ENCODE results near the gene TLE3. TPM values are rescaled to one million over a fixed set of nuclear protein-coding genes. Genes with fewer than 3 reads are reported as not detected.

TLE3 gene
- total RNA-seq, 2 donors from 2014 or later = 65.4 to 85.1 TPM

DNA sequence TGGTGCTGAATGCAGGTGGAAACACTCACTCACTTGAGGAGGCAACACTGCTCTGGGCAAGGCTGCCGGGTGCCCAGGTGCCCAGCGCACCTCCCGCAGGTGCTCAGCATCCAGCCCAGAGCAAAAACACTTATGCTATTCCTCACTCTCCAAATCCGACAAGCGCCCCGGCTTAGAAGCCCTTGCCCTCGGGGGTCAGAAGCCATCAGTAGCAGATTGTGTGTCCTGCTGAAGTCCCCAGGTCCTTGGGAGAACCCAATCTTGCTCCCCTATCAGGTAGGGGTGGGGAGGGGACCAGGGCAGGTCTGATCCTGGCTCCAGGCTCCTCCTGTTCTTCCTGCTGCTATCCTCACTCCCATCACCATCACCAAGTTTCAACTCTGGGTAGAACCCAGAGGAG, 46.7 kb downstream of the TLE3 start:
- intact Hi-C loops (cut with DNase I) = no loop called here
- Histone ChIP-seq H3K4me1 (no peaks in the 10 kb centered on the region), H3K36me3 (peaks cover 40% of the 10 kb centered on the region), H3K27ac (no peak overlapping the region), H3K9me3 (no peaks in the 10 kb centered on the region), H3K27me3 (no peaks in the 10 kb centered on the region), H3K9ac (ENCODE audit: low read depth in 2 of 2, low read length in 2 of 2) (no peak overlapping the region), H3K4me3 (no peak overlapping the region)
- TF ChIP-seq, protein P1, sequence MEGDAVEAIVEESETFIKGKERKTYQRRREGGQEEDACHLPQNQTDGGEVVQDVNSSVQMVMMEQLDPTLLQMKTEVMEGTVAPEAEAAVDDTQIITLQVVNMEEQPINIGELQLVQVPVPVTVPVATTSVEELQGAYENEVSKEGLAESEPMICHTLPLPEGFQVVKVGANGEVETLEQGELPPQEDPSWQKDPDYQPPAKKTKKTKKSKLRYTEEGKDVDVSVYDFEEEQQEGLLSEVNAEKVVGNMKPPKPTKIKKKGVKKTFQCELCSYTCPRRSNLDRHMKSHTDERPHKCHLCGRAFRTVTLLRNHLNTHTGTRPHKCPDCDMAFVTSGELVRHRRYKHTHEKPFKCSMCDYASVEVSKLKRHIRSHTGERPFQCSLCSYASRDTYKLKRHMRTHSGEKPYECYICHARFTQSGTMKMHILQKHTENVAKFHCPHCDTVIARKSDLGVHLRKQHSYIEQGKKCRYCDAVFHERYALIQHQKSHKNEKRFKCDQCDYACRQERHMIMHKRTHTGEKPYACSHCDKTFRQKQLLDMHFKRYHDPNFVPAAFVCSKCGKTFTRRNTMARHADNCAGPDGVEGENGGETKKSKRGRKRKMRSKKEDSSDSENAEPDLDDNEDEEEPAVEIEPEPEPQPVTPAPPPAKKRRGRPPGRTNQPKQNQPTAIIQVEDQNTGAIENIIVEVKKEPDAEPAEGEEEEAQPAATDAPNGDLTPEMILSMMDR (IDR thresholded peaks at IDR 0.05) = no peak
- DNase-seq = no peak

DNA sequence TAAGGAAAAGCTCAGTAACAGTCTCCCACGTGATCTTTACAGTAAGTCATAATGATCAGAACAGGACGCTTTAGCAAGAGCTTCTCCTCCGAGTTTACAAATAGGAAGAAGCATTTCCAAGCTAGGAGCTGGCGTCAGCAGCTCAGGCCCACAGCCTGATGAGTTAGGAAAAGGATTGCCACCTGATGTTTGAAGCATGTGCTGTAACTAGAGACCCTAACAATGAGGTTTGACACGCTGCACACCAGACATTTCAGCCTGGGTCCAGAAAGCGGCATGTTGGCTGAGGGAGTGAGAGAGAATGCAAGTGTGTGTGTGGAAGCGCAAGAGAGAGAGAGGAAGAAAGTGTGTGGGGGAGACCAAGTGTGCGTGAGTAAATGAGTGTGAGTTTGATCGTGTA, 47.3 kb downstream of the TLE3 start:
- no peak overlapping the region for H3K4me3 ChIP-seq
- no peaks in the 10 kb centered on the region for H3K4me1 ChIP-seq
- TF ChIP-seq, protein P1 (IDR thresholded peaks at IDR 0.05) = no peak
- no peak overlapping the region for H3K9ac ChIP-seq (ENCODE audit: low read depth in 2 of 2, low read length in 2 of 2)
- no peaks in the 10 kb centered on the region for H3K27me3 ChIP-seq
- no peak overlapping the region for H3K27ac ChIP-seq
- no peak for DNase-seq
- intact Hi-C loops (cut with DNase I) = no loop called here
- peaks cover 40% of the 10 kb centered on the region for H3K36me3 ChIP-seq
- H3K9me3 ChIP-seq = no peaks in the 10 kb centered on the region

GRCh38 chr15:70049701-70050301, 47.9 kb downstream of the TLE3 start:
- H3K27ac ChIP-seq = no peak overlapping the region
- H3K36me3 ChIP-seq = peaks cover 35% of the 10 kb centered on the region
- intact Hi-C loops (cut with DNase I) = no loop called here

GRCh38 chr15:70048578-70049514, 48.9 kb downstream of the TLE3 start:
- Histone ChIP-seq H3K27me3 (no peaks in the 10 kb centered on the region), H3K36me3 (peaks cover 26% of the 10 kb centered on the region), H3K4me1 (no peaks in the 10 kb centered on the region), H3K27ac (no peak overlapping the region), H3K4me3 (no peak overlapping the region), H3K9ac (ENCODE audit: low read depth in 2 of 2, low read length in 2 of 2) (no peak overlapping the region), H3K9me3 (no peaks in the 10 kb centered on the region)
- TF ChIP-seq, protein P1 (IDR thresholded peaks at IDR 0.05) = no peak
- no peak for DNase-seq
- intact Hi-C loops (cut with DNase I) = no loop called here

More at GRCh38 chr15:70049701-70050301, 47.9 kb downstream of the TLE3 start:
- DNase-seq = no peak
- Histone ChIP-seq H3K9ac (ENCODE audit: low read depth in 2 of 2, low read length in 2 of 2) (no peak overlapping the region), H3K27me3 (no peaks in the 10 kb centered on the region), H3K4me1 (no peaks in the 10 kb centered on the region), H3K4me3 (no peak overlapping the region), H3K9me3 (no peaks in the 10 kb centered on the region)
- TF ChIP-seq, protein P1 (IDR thresholded peaks at IDR 0.05) = no peak

DNA sequence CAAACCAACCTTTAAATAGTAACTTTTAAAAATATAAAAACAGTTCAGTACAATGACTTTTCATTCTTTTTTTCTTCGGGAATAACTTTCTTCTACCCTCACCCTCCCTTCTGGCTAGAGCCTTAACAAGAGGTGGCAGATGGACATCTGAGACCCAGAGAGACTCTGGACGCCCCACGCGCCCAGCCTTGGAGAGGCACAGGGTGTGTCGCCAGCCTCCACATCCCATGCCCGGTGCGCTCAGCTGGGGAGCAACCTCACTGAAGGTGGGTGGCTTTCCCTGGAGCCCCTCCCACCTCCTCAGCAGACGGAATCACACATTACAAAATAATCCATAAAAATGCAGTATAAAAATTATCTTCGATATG, 49.5 kb downstream of the TLE3 start:
- TF ChIP-seq, protein P1 (IDR thresholded peaks at IDR 0.05) = no peak
- Histone ChIP-seq H3K9ac (ENCODE audit: low read depth in 2 of 2, low read length in 2 of 2) (no peak overlapping the region), H3K27me3 (no peaks in the 10 kb centered on the region), H3K4me3 (no peak overlapping the region), H3K27ac (no peak overlapping the region), H3K9me3 (no peaks in the 10 kb centered on the region), H3K4me1 (no peaks in the 10 kb centered on the region), H3K36me3 (peaks cover 23% of the 10 kb centered on the region)
- intact Hi-C loops (cut with DNase I) = no loop called here
- no peak for DNase-seq
